Measurements from ENCODE around the gene TSPAN9.

GRCh38 chr12:3225796-3226180, 148.6 kb downstream of the TSPAN9 start:
- TF ChIP-seq, protein P1, sequence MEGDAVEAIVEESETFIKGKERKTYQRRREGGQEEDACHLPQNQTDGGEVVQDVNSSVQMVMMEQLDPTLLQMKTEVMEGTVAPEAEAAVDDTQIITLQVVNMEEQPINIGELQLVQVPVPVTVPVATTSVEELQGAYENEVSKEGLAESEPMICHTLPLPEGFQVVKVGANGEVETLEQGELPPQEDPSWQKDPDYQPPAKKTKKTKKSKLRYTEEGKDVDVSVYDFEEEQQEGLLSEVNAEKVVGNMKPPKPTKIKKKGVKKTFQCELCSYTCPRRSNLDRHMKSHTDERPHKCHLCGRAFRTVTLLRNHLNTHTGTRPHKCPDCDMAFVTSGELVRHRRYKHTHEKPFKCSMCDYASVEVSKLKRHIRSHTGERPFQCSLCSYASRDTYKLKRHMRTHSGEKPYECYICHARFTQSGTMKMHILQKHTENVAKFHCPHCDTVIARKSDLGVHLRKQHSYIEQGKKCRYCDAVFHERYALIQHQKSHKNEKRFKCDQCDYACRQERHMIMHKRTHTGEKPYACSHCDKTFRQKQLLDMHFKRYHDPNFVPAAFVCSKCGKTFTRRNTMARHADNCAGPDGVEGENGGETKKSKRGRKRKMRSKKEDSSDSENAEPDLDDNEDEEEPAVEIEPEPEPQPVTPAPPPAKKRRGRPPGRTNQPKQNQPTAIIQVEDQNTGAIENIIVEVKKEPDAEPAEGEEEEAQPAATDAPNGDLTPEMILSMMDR (optimal IDR thresholded peaks at IDR 0.05 in 1 of 3, IDR thresholded peaks at IDR 0.05 in 1 of 3, conservative IDR thresholded peaks at IDR 0.05 in 1 of 3; ENCODE audit: extremely low read depth in 1 of 3, insufficient read depth in 2 of 3, low read length in 3 of 3): no peak
- TF ChIP-seq EZH2 (IDR thresholded peaks at IDR 0.05; ENCODE audit: low read length): no peak
